Measurements from ENCODE around the gene PHF23.

PHF23 gene

GRCh38 chr17:7281074-7281952 lies 42.1 kb upstream of the PHF23 start, which contains the start of gene SLC2A4:
SLC2A4 (plus strand) TSS chr17:7281718; CDS start chr17:7281935, 217 bp downstream.
- peak; percentile 96 for DNase-seq (ENCODE audit: low read depth)
- no peak for TF ChIP-seq CTCF (conservative IDR thresholded peaks at IDR 0.05; ENCODE audit: low read depth, low read length)

GRCh38 chr17:7280519-7281073 lies 41.3 kb upstream of the PHF23 start:
- DNase-seq (ENCODE audit: low read depth): peak; percentile 82
- TF ChIP-seq CTCF (conservative IDR thresholded peaks at IDR 0.05; ENCODE audit: low read depth, low read length): peak; percentile 95
- peak overlapping the region; percentile 37 for H3K4me3 ChIP-seq (ENCODE audit: low read depth, low read length)

More at GRCh38 chr17:7281074-7281952, 42.1 kb upstream of the PHF23 start, which contains the start of gene SLC2A4:
- peak within 1 kb of the TSS; percentile 54 for H3K4me3 ChIP-seq (ENCODE audit: low read depth, low read length)

GRCh38 chr17:7279448-7279847 lies 40.2 kb upstream of the PHF23 start:
- TF ChIP-seq CTCF (conservative IDR thresholded peaks at IDR 0.05; ENCODE audit: low read depth, low read length): no peak
- no peak overlapping the region for H3K4me3 ChIP-seq (ENCODE audit: low read depth, low read length)
- DNase-seq (ENCODE audit: low read depth): no peak

- no peak for TF ChIP-seq CTCF (conservative IDR thresholded peaks at IDR 0.05; ENCODE audit: low read depth, low read length)
- no peak for DNase-seq (ENCODE audit: low read depth)
- no peak overlapping the region for H3K4me3 ChIP-seq (ENCODE audit: low read depth, low read length)
These were observed 27.5 kb upstream of the PHF23 start for GRCh38 chr17:7266784-7267183.

- no peak overlapping the region for H3K4me3 ChIP-seq (ENCODE audit: low read depth, low read length)
- DNase-seq (ENCODE audit: low read depth): no peak
- TF ChIP-seq CTCF (conservative IDR thresholded peaks at IDR 0.05; ENCODE audit: low read depth, low read length): no peak
These were observed 24.5 kb upstream of the PHF23 start for GRCh38 chr17:7263801-7264078.

GRCh38 chr17:7262935-7263800 lies 23.9 kb upstream of the PHF23 start:
- peak overlapping the region; percentile 24 for H3K4me3 ChIP-seq (ENCODE audit: low read depth, low read length)
- no peak for DNase-seq (ENCODE audit: low read depth)
- TF ChIP-seq CTCF (conservative IDR thresholded peaks at IDR 0.05; ENCODE audit: low read depth, low read length): no peak
